Osteoblast (primary cell): ENCODE measurements around the gene NFX1. TPM values are rescaled to one million over a fixed set of nuclear protein-coding genes. Genes with fewer than 3 reads are reported as not detected.
"Not testable (repeated sequence)": the region's sequence is repeated elsewhere in the genome, so short reads cannot be mapped to it uniquely, and the experiment has no call there.

Source experiments
- DNase-seq: peaks from one replicate; pipeline ENCODE4 v3.0.0; 2011; ENCODE audit warnings: low spot score, mixed read lengths; ENCODE audit not compliant: insufficient read length; ENCODE audit errors: missing footprints
- H2AFZ ChIP-seq: 2 replicates; pipeline ENCODE4 v1.6.0; 2011; ENCODE audit warnings: mild to moderate bottlenecking, low read length
- H3K27ac ChIP-seq: 2 replicates; pipeline ENCODE4 v1.5.1; 2011; ENCODE audit warnings: mild to moderate bottlenecking, low read depth, low read length, moderate library complexity
- H3K27me3 ChIP-seq: 2 replicates; pipeline ENCODE4 v1.6.0; 2012; ENCODE audit warnings: mild to moderate bottlenecking, control low read depth, inconsistent platforms, low read length, moderate library complexity; ENCODE audit not compliant: insufficient read depth
- H3K36me3 ChIP-seq: 2 replicates; pipeline ENCODE4 v1.5.1; 2011; ENCODE audit warnings: mild to moderate bottlenecking, low read length, control low read depth, moderate library complexity; ENCODE audit not compliant: insufficient read depth
- H3K4me1 ChIP-seq: 2 replicates; pipeline ENCODE4 v1.5.1; 2011; ENCODE audit warnings: mild to moderate bottlenecking, low read length, control low read depth, moderate library complexity; ENCODE audit not compliant: insufficient read depth
- H3K4me2 ChIP-seq: 2 replicates; pipeline ENCODE4 v1.6.0; 2011; ENCODE audit warnings: mild to moderate bottlenecking, low read length; ENCODE audit not compliant: insufficient read depth
- H3K4me3 ChIP-seq: fragments of 200-600 bp; sonication (generic); 3 replicates; pipeline ENCODE4 v1.5.1; 2012; ENCODE audit warnings: mild to moderate bottlenecking, low read length, inconsistent platforms; ENCODE audit not compliant: insufficient read depth
- H3K79me2 ChIP-seq: 2 replicates; pipeline ENCODE4 v1.6.0; 2012; ENCODE audit warnings: mild to moderate bottlenecking, low read length, control low read depth, inconsistent platforms; ENCODE audit not compliant: insufficient read depth
- H3K9me3 ChIP-seq: 2 replicates; pipeline ENCODE4 v1.5.1; 2011; ENCODE audit warnings: low read depth, low read length, control low read depth
- H4K20me1 ChIP-seq: 2 replicates; pipeline ENCODE4 v1.6.0; 2012; ENCODE audit warnings: mild to moderate bottlenecking, low read length, control low read depth; ENCODE audit not compliant: insufficient read depth
- total RNA-seq: library from RNA; depleted of rRNA; stranded (reverse); fragments of >200 nt; gene quantifications from 2 replicates; pipeline ENCODE4 v1.2.3, GENCODE V29; 2012
- TF ChIP-seq, protein P1 (sequence below): IDR thresholded peaks from 2 replicates; pipeline ENCODE4 v1.5.1; 2011; ENCODE audit warnings: mild to moderate bottlenecking, low read depth, low read length, moderate library complexity; ENCODE audit errors: extremely low read depth

The NFX1 gene
- total RNA-seq, 1 donor: 34.0 TPM

DNA sequence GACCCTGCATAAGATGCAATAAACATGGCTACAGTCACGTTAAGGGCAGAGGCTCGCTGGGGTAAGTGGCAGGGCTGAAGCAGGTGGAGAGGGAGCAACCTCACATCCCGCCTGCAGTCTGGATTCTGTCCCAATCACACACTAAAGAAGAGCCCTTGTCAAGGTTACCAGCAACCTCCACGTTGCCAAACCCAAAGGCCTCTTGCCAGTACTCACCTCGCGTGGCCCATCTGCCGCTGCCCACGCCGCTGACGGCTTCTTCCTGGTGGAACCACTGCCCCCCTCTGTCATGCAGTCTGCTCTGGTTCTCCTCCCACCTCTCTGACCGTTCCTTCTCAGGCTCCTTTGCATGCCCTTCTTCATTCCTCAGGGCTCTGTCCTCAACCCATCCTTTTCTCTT lies 103.3 kb downstream of the NFX1 start:
- Histone ChIP-seq H3K9me3 (no peaks in the 10 kb centered on the region), H3K4me2 (no peak overlapping the region), H3K4me3 (no peak overlapping the region), H4K20me1 (no peaks in the 10 kb centered on the region), H3K27ac (no peak overlapping the region), H3K79me2 (no peaks in the 10 kb centered on the region), H2AFZ (no peak overlapping the region), H3K27me3 (peaks cover 2% of the 10 kb centered on the region), H3K4me1 (peaks cover 8% of the 10 kb centered on the region), H3K36me3 (no peaks in the 10 kb centered on the region)
- no peak for DNase-seq
- TF ChIP-seq, protein P1, sequence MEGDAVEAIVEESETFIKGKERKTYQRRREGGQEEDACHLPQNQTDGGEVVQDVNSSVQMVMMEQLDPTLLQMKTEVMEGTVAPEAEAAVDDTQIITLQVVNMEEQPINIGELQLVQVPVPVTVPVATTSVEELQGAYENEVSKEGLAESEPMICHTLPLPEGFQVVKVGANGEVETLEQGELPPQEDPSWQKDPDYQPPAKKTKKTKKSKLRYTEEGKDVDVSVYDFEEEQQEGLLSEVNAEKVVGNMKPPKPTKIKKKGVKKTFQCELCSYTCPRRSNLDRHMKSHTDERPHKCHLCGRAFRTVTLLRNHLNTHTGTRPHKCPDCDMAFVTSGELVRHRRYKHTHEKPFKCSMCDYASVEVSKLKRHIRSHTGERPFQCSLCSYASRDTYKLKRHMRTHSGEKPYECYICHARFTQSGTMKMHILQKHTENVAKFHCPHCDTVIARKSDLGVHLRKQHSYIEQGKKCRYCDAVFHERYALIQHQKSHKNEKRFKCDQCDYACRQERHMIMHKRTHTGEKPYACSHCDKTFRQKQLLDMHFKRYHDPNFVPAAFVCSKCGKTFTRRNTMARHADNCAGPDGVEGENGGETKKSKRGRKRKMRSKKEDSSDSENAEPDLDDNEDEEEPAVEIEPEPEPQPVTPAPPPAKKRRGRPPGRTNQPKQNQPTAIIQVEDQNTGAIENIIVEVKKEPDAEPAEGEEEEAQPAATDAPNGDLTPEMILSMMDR: no peak

DNA sequence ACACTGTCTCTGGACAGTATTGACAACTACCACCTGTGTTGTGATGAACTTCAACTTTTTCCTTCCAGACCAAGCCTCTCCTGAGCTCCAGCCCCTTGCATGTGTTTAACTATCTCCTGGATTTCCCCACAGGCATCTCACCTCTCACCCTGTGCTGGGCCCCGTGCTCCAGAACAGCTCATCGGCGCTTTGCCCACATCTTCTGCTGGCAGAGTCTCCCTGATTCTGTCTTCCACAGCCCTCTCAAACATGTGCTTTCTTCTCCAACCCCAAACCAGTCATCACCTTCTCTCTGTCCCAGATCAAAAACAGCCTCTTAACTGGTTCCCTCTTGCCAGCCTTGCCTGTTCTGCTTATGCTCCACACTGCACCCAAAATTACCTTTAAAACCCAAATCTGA lies 103.7 kb downstream of the NFX1 start:
- not testable (repeated sequence) for H3K4me3 ChIP-seq, H3K4me2 ChIP-seq, H2AFZ ChIP-seq, H3K36me3 ChIP-seq, DNase-seq, H3K27ac ChIP-seq, H3K9me3 ChIP-seq, H4K20me1 ChIP-seq, H3K27me3 ChIP-seq, H3K79me2 ChIP-seq, H3K4me1 ChIP-seq

DNA sequence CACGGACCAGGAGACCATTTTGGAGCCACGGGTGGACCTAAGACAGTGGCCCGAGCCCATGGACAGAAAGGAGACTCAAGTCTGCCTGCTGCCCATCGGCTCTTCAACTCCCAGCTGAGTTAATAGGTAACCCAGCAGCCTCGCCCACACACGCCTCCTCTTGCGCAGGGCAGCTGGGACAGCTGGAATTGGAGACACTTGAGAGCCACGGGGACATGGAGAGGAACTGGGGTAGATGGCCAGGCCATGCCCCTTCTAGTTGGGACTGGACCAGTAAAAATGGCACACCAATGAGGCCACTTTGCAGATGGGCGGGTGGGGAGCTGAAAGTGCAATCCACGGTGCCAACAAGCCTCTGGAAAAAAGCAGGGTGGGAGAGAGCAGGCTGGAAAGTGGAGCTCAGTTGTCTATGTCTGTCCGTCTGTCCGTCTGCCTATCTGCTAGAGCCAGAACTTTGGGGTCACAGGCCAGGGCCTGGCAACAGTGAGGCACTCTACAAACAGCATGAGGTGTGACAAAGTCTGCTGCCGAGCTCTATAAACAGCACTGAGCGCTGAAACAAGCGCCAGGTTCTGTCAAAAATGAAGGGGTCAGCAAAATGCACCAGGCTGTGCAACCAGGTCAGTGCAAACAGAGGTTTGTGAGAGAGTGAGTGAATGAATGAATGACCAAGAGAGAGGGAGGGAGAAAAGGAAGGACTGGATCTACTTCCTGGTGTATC lies 105.0 kb downstream of the NFX1 start:
- H3K9me3 ChIP-seq, DNase-seq, H3K4me2 ChIP-seq, H2AFZ ChIP-seq, H3K27me3 ChIP-seq, H3K27ac ChIP-seq, H3K79me2 ChIP-seq, H3K4me1 ChIP-seq, H3K36me3 ChIP-seq, H4K20me1 ChIP-seq, H3K4me3 ChIP-seq: not testable (repeated sequence)

DNA sequence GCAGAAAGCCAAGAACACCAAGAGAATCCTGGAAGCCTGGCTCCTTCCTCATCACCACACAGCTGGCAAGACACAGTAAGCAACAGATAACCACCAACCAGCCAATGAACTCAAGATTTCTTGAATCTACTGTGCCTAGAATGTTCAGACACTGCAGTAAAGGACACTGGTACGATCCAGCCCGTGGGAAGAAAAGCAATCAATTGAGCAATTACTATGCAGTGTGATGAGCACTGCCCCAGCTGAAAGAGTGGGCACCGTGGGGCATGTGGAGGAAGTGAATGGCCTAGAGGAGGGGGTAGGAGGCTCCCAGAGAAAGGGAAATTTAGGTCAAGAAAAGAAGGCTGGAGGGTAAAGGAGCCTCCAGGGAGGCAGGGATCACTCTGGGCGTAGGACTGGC lies 107.5 kb downstream of the NFX1 start:
- not testable (repeated sequence) for H3K4me2 ChIP-seq, H3K79me2 ChIP-seq

DNA sequence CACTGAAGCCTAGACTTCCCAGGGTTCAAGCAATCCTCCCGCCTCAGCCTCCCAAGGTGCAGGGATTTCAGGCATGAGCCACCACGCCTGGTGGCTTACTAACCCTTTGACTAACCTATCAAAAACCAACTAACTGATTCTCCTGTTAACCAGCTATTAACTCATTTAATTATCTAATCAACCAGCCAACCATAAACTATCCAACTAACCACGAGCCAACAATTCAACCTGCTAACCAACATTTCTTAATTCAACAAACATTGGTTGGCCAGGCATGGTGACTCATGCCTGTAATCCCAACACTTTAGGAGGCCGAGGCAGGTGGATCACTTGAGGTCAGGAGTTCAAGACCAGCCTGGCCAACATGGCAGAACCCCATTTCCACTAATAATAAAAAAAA lies 108.7 kb downstream of the NFX1 start:
- not testable (repeated sequence) for H4K20me1 ChIP-seq, H2AFZ ChIP-seq, H3K9me3 ChIP-seq, H3K36me3 ChIP-seq, H3K27me3 ChIP-seq, H3K4me1 ChIP-seq, H3K27ac ChIP-seq, DNase-seq, H3K4me3 ChIP-seq, H3K4me2 ChIP-seq, H3K79me2 ChIP-seq

More for the DNA sequence above, 107.5 kb downstream of the NFX1 start:
- not testable (repeated sequence) for H3K27me3 ChIP-seq, H3K4me3 ChIP-seq, H3K9me3 ChIP-seq, H3K36me3 ChIP-seq, H4K20me1 ChIP-seq, H3K27ac ChIP-seq, H2AFZ ChIP-seq, H3K4me1 ChIP-seq, DNase-seq

DNA sequence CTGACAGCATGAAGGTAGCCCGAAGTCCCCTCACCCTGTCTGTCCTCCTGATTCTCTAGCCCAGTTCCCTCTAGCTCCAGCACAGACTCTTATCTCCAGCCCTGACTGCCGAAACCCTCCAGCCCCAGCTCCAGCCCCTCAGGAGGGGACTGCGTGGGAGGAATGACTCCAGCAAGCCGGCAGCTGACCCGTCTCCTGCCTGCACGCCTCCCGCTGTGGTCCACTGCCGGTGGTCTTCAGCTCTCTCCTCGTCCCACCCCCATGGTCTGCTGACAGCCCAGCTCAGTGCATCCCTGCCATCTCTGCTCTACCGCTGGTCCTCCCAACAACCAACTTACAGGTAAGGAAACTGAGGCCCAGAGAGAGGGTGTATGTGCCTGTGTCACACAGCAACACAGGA lies 111.5 kb downstream of the NFX1 start:
- H3K4me3 ChIP-seq, H3K36me3 ChIP-seq, H3K4me2 ChIP-seq, H3K9me3 ChIP-seq, H3K27ac ChIP-seq, DNase-seq, H3K4me1 ChIP-seq, H3K27me3 ChIP-seq, H2AFZ ChIP-seq, H3K79me2 ChIP-seq, H4K20me1 ChIP-seq: not testable (repeated sequence)

DNA sequence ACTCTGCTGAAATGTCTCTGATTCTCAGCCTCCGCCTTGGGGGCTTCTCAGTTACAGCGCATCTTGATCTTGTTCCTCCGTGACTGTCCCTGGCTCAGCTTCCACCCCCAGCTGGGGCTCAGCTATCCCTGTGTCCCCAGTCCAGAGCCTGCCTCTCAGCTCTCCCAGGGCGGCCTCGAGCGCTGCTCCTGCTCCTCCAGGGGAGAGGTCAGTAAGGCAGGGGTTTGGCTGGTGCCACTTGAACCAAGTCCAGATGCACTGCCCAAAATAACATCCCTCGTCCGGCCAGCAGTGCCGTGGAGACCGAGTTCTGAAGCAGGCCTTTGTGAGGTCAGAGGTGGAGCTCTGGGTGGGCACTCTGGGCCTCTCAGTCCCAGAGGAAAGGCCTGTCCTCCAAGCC lies 112.1 kb downstream of the NFX1 start, which contains the start of gene AQP7:
Gene AQP7 (minus strand): TSS at position 198 of the 400 bp plus-strand sequence. CDS start 1,306 bp downstream, outside the sequence.
- H3K4me2 ChIP-seq, H3K79me2 ChIP-seq, H3K27me3 ChIP-seq, H2AFZ ChIP-seq, DNase-seq, H3K4me1 ChIP-seq, H3K36me3 ChIP-seq, H3K9me3 ChIP-seq, H3K4me3 ChIP-seq, H4K20me1 ChIP-seq, H3K27ac ChIP-seq: not testable (repeated sequence)
